HAP-1 (cell line): ENCODE data around the gene LLCFC1.

Experiments
- DNase-seq, 2 experiments: peaks; one replicate each; pipeline ENCODE4 v3.0.0-alpha.2; 2016 to 2020; ENCODE audit warnings: low spot score in 2 of 2
- H3K27me3 ChIP-seq: fragments of 250-450 bp; sonication (Bioruptor Pico); 2 replicates; pipeline ENCODE4 v1.5.1; 2020; ENCODE audit warnings: low read depth, mild to moderate bottlenecking, moderate library complexity
- H3K36me3 ChIP-seq: fragments of 250-450 bp; sonication (Bioruptor Pico); replicated peaks from 2 replicates; pipeline ENCODE4 v1.5.1; 2020; ENCODE audit warnings: mild to moderate bottlenecking
- H3K4me1 ChIP-seq: fragments of 250-450 bp; sonication (Bioruptor Pico); 2 replicates; pipeline ENCODE4 v1.5.1; 2020; ENCODE audit warnings: mild to moderate bottlenecking
- H3K4me3 ChIP-seq: fragments of 250-450 bp; sonication (Bioruptor Pico); 2 replicates; pipeline ENCODE4 v1.5.1; 2020; ENCODE audit warnings: mild to moderate bottlenecking, moderate library complexity
- H3K9me3 ChIP-seq: fragments of 250-450 bp; sonication (Bioruptor Pico); 2 replicates; pipeline ENCODE4 v1.5.1; 2020; ENCODE audit warnings: mild to moderate bottlenecking, moderate library complexity
- in situ Hi-C: fragments of 300-500 bp; cut with MboI; formaldehyde crosslinking; loops from 3 replicates; pipeline ENCODE4 v1.14.3; 2020; ENCODE audit warnings: low sequenced_read_pairs, inconsistent platforms, mixed read lengths

The LLCFC1 gene

DNA sequence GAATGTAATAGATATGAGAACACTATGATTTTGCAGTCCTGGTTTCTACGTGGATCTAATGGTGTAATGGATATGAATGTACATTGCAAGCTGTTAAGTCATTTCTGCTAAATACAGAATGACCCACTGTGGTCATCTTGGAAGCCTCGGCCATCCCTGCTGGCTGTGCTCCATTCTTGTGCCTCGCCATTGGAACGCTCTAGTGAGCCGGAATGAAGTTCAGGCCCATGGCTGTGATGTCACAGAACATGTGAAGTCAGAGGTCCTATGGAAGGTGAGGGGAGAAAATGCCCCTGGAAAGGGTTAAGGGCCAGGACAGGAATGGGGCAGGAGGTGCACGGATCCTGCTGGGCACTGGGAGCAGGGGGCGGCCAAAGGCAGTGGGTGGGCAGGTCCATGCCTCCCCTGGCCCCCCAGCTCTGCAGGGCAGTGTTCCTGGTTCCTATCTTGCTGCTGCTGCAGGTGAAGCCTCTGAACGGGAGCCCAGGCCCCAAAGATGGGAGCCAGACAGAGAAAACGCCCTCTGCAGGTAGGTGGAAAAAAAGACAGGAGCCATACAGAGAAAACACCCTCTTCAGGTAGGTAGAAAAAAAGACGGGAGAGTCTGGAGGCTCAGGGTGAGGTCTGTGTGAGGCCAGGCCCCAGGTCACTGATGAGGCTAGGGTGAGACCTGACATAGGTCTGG lies at the start of gene LLCFC1:
Gene LLCFC1 (plus strand): TSS at position 259 of the 685 bp plus-strand sequence. CDS start 138 bp downstream, at position 397.
- no peaks in the 10 kb centered on the region for H3K4me1 ChIP-seq
- no peaks in the 10 kb centered on the region for H3K27me3 ChIP-seq
- no peaks in the 10 kb centered on the region for H3K36me3 ChIP-seq
- H3K4me3 ChIP-seq = no peak within 1 kb of the TSS
- peak in 1 of 2 experiments; percentile 11 for DNase-seq
- in situ Hi-C loops = no loop called here
- no peaks in the 10 kb centered on the region for H3K9me3 ChIP-seq

DNA sequence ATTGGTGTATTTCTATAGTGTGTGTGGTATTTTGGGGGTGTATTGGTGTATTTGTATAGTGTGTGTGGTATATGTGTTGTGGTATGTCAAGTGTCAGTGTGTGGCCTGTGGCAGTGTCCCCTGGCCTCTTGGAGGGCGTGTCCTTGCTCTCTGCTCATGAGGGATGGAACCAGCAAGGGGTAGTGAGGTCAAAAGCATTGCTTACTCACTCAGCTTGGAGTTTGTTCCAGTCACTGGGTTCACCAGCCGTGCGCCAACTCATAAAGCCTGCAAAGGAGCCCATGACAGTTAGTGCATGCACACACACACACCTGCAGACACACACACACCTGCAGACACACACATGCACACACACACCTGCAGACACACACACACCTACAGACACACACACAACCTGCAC lies 49.5 kb upstream of the LLCFC1 start:
- no peaks in the 10 kb centered on the region for H3K4me1 ChIP-seq
- no peaks in the 10 kb centered on the region for H3K27me3 ChIP-seq
- H3K4me3 ChIP-seq = no peak overlapping the region
- H3K9me3 ChIP-seq = no peaks in the 10 kb centered on the region
- in situ Hi-C loops = no loop called here
- no peaks in the 10 kb centered on the region for H3K36me3 ChIP-seq
- no peak for DNase-seq

DNA sequence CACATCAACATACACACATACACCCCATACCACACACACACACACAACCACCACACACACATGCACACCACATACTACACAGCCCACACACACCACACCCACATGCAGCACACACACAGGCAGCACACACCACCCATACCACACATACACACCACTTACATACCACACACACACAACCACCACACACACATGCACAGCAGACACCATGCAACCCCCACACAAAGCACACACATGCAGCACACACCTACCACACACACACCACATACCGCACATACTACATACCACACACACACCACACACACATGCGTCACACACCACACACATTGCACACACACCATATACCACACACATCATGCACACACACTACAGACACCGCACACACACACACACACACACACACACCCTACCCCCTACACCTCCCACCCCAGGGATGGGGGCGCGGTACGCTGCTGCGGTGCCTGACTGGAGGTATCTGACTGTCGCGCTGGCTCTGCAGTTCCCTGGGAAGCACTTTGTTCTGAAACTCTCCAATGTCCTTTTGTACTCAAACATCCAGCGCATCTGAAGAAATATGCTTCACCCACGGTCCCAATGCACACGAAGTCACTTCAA lies 48.3 kb upstream of the LLCFC1 start:
- in situ Hi-C loops = no loop called here
- no peak overlapping the region for H3K4me3 ChIP-seq

GRCh38 chr7:142891490-142892082 lies 47.7 kb upstream of the LLCFC1 start:
- H3K4me1 ChIP-seq = no peaks in the 10 kb centered on the region
- in situ Hi-C loops = no loop called here
- H3K36me3 ChIP-seq = no peaks in the 10 kb centered on the region
- no peaks in the 10 kb centered on the region for H3K27me3 ChIP-seq
- no peak overlapping the region for H3K4me3 ChIP-seq
- H3K9me3 ChIP-seq = no peaks in the 10 kb centered on the region
- no peak for DNase-seq

More for the DNA sequence above, 48.3 kb upstream of the LLCFC1 start:
- no peak for DNase-seq
- Histone ChIP-seq H3K27me3 (no peaks in the 10 kb centered on the region), H3K36me3 (no peaks in the 10 kb centered on the region), H3K4me1 (no peaks in the 10 kb centered on the region), H3K9me3 (no peaks in the 10 kb centered on the region)

DNA sequence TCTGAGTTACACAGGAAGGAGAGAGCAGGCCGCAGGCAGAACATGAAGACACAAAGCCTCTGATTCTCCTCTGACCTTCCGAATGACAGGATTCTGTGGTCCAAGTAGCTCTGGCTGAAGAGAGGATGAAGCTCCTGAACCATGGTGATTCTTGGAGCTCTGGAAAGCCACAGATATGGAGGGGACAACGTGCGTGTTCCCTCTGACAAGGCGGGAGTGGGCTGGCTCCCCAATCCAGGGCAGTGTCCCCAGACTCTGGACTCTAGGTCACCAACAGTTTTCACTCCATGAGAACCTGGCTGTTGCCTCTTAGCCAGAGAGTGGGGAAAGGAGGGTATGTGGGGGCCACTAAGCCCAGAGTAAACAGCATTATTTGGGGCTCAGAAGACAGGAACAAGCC lies 46.3 kb upstream of the LLCFC1 start:
- Histone ChIP-seq H3K9me3 (no peaks in the 10 kb centered on the region), H3K27me3 (no peaks in the 10 kb centered on the region), H3K4me3 (no peak overlapping the region), H3K36me3 (no peaks in the 10 kb centered on the region), H3K4me1 (no peaks in the 10 kb centered on the region)
- DNase-seq = no peak
- in situ Hi-C loops = no loop called here

GRCh38 chr7:142894112-142894984 lies 44.9 kb upstream of the LLCFC1 start:
- H3K36me3 ChIP-seq = no peaks in the 10 kb centered on the region
- H3K4me3 ChIP-seq = no peak overlapping the region
- no peaks in the 10 kb centered on the region for H3K4me1 ChIP-seq
- H3K27me3 ChIP-seq = no peaks in the 10 kb centered on the region
- no peaks in the 10 kb centered on the region for H3K9me3 ChIP-seq
- in situ Hi-C loops = no loop called here
- DNase-seq = no peak

- no peaks in the 10 kb centered on the region for H3K36me3 ChIP-seq
- no peak overlapping the region for H3K4me3 ChIP-seq
- no peaks in the 10 kb centered on the region for H3K9me3 ChIP-seq
- no peak for DNase-seq
- no peaks in the 10 kb centered on the region for H3K27me3 ChIP-seq
- in situ Hi-C loops = no loop called here
- H3K4me1 ChIP-seq = no peaks in the 10 kb centered on the region
Observed at GRCh38 chr7:142894985-142895593, 44.2 kb upstream of the LLCFC1 start.

DNA sequence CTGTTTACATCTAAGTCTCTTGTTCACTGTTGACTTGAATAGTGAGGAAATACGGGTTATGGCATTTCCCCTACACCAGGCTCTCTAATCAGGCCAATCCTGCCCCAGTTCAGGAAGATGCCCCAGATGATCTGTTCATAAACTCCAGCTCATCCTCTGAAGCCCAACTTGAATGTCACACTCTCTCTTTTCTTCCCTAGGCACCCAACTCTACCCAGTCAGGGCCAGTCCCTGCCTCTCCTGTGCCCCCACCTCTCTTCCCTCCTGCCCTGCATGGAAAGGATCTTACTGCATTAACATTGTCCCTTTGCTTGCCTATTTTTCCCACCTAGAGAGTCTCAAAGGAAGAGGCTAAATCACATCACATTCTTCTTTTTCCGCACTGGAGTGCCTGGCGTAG lies 43.1 kb upstream of the LLCFC1 start:
- Histone ChIP-seq H3K36me3 (no peaks in the 10 kb centered on the region), H3K27me3 (no peaks in the 10 kb centered on the region), H3K4me3 (no peak overlapping the region), H3K4me1 (no peaks in the 10 kb centered on the region), H3K9me3 (no peaks in the 10 kb centered on the region)
- DNase-seq = no peak
- in situ Hi-C loops = no loop called here

GRCh38 chr7:142896741-142897379 lies 42.4 kb upstream of the LLCFC1 start:
- in situ Hi-C loops = no loop called here

GRCh38 chr7:142897691-142898090 lies 41.6 kb upstream of the LLCFC1 start:
- H3K36me3 ChIP-seq = no peaks in the 10 kb centered on the region
- H3K4me1 ChIP-seq = no peaks in the 10 kb centered on the region
- in situ Hi-C loops = no loop called here
- H3K4me3 ChIP-seq = no peak overlapping the region
- no peaks in the 10 kb centered on the region for H3K27me3 ChIP-seq
- DNase-seq = no peak
- no peaks in the 10 kb centered on the region for H3K9me3 ChIP-seq

More at GRCh38 chr7:142896741-142897379, 42.4 kb upstream of the LLCFC1 start:
- H3K9me3 ChIP-seq = no peaks in the 10 kb centered on the region
- H3K27me3 ChIP-seq = no peaks in the 10 kb centered on the region
- H3K4me1 ChIP-seq = no peaks in the 10 kb centered on the region
- no peaks in the 10 kb centered on the region for H3K36me3 ChIP-seq
- no peak for DNase-seq
- no peak overlapping the region for H3K4me3 ChIP-seq

DNA sequence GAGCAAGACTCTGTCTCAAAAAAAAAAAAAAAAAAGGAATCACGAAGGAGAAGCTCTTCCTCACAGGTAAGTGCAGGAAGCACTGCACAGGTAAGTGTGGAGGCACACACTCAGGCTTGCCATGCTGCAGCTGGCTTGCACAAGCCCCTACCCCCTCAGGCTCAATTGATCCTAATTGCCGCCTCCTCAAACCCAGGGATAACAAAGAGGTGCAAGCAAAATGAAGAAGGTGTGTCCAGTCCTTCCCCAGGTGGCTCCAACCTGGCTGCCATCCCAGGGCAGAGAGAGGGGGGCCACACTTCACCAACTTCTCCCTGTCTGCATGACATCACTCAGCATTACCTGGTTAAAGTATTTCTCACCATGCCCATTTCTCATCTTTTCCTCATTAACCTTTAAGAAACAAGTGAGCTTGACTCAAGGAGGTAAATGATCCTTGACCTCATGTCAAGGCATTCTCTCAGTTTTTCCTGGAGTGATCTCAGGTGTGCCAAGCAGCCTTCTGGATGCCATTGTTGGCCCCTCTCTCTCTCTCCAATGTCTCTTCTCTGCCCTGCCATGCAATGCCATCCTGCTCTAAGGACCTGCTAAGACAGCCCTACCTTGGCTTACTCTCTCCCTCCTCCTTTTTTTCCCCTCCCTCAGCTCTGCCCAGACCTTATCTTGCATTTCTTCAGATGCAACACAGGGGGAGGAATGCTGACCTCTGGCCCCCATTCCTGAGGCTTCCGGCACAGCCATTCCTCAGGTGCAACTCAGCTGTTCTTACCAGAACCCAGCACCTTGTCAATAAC lies 40.7 kb upstream of the LLCFC1 start:
- DNase-seq = no peak
- H3K4me3 ChIP-seq = no peak overlapping the region
- no peaks in the 10 kb centered on the region for H3K27me3 ChIP-seq
- no peaks in the 10 kb centered on the region for H3K4me1 ChIP-seq
- no peaks in the 10 kb centered on the region for H3K36me3 ChIP-seq
- in situ Hi-C loops = no loop called here
- H3K9me3 ChIP-seq = no peaks in the 10 kb centered on the region

DNA sequence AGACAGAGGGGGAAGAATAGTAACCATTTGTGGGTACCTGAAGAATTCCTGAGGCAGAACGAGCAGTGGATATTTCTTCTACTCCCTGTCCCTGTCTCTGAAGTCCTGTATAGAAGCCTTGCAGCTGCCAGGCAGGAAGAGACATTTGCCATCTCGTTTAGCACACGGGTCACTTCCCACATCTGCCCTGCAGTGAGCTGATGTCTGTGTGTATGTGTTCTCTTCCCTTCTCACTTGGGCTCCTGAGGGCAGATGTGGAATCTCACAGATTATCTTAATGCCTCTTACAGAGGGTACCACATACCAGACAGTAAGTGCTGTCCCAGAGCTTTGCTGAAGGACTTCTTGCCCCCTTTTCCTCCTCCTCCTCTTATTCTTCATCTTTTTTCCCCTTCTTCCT lies 39.6 kb upstream of the LLCFC1 start:
- Histone ChIP-seq H3K27me3 (no peaks in the 10 kb centered on the region), H3K36me3 (no peaks in the 10 kb centered on the region), H3K9me3 (no peaks in the 10 kb centered on the region), H3K4me1 (no peaks in the 10 kb centered on the region), H3K4me3 (no peak overlapping the region)
- DNase-seq = no peak
- in situ Hi-C loops = no loop called here
